Measurements from ENCODE around the gene IL1F10.

The IL1F10 gene

GRCh38 chr2:113075600-113075999, 7.8 kb downstream of the IL1F10 start:
- Histone ChIP-seq H3K36me3 (replicated peaks; ENCODE audit: low read depth, low read length) (no peaks in the 10 kb centered on the region), H4K20me1 (ENCODE audit: insufficient read depth, low read length) (no peaks in the 10 kb centered on the region), H3K4me2 (ENCODE audit: low read length) (no peak overlapping the region), H3K4me1 (ENCODE audit: low read length) (peaks cover 6% of the 10 kb centered on the region), H3K27me3 (ENCODE audit: low read depth, low read length) (0 out of 2 replicates have a peak, but pooled peaks cover 9% of the 10 kb centered on the region), H3K4me3 (ENCODE audit: low read length) (no peak overlapping the region), H3K9me3 (ENCODE audit: insufficient read depth, low read length) (no peaks in the 10 kb centered on the region), H3K27ac (ENCODE audit: low read length) (no peak overlapping the region), H3K9ac (ENCODE audit: low read length) (no peak overlapping the region), H3K79me2 (ENCODE audit: low read length) (no peaks in the 10 kb centered on the region), H2AFZ (ENCODE audit: low read depth, low read length) (no peak overlapping the region)
- TF ChIP-seq EZH2phosphoT487 (IDR thresholded peaks at IDR 0.05; ENCODE audit: low read depth), result no peak
- no peak for TF ChIP-seq CTCF (IDR thresholded peaks at IDR 0.05; ENCODE audit: low read depth, low read length)

GRCh38 chr2:113076954-113077669, 9.3 kb downstream of the IL1F10 start:
- no peak for TF ChIP-seq EZH2phosphoT487 (IDR thresholded peaks at IDR 0.05; ENCODE audit: low read depth)
- Histone ChIP-seq H2AFZ (ENCODE audit: low read depth, low read length) (no peak overlapping the region), H4K20me1 (ENCODE audit: insufficient read depth, low read length) (no peaks in the 10 kb centered on the region), H3K79me2 (ENCODE audit: low read length) (no peaks in the 10 kb centered on the region), H3K4me3 (ENCODE audit: low read length) (no peak overlapping the region), H3K9me3 (ENCODE audit: insufficient read depth, low read length) (no peaks in the 10 kb centered on the region), H3K9ac (ENCODE audit: low read length) (no peak overlapping the region), H3K27ac (ENCODE audit: low read length) (no peak overlapping the region), H3K27me3 (ENCODE audit: low read depth, low read length) (0 out of 2 replicates have a peak, but pooled peaks cover 14% of the 10 kb centered on the region), H3K4me1 (ENCODE audit: low read length) (peaks cover 6% of the 10 kb centered on the region), H3K4me2 (ENCODE audit: low read length) (peak overlapping the region; percentile 23; the same call in 1 of the 2 replicates), H3K36me3 (replicated peaks; ENCODE audit: low read depth, low read length) (no peaks in the 10 kb centered on the region)

GRCh38 chr2:113077921-113078320, 10.2 kb downstream of the IL1F10 start:
- peaks cover 21% of the 10 kb centered on the region for H3K27me3 ChIP-seq (ENCODE audit: low read depth, low read length)
- H3K9me3 ChIP-seq (ENCODE audit: insufficient read depth, low read length), result no peaks in the 10 kb centered on the region
- no peak overlapping the region for H3K27ac ChIP-seq (ENCODE audit: low read length)
- no peak overlapping the region for H3K4me3 ChIP-seq (ENCODE audit: low read length)
- no peaks in the 10 kb centered on the region for H3K79me2 ChIP-seq (ENCODE audit: low read length)
- TF ChIP-seq EZH2phosphoT487 (IDR thresholded peaks at IDR 0.05; ENCODE audit: low read depth) (no peak), CTCF (IDR thresholded peaks at IDR 0.05; ENCODE audit: low read depth, low read length) (no peak)
- no peak overlapping the region for H3K9ac ChIP-seq (ENCODE audit: low read length)
- no peak overlapping the region for H2AFZ ChIP-seq (ENCODE audit: low read depth, low read length)
- H3K4me2 ChIP-seq (ENCODE audit: low read length), result no peak overlapping the region
- H3K4me1 ChIP-seq (ENCODE audit: low read length), result peaks cover 7% of the 10 kb centered on the region
- no peaks in the 10 kb centered on the region for H4K20me1 ChIP-seq (ENCODE audit: insufficient read depth, low read length)
- H3K36me3 ChIP-seq (replicated peaks; ENCODE audit: low read depth, low read length), result no peaks in the 10 kb centered on the region

GRCh38 chr2:113078350-113078839, 10.6 kb downstream of the IL1F10 start:
- no peak overlapping the region for H3K4me3 ChIP-seq (ENCODE audit: low read length)
- H3K4me2 ChIP-seq (ENCODE audit: low read length), result no peak overlapping the region

More at GRCh38 chr2:113078350-113078839, 10.6 kb downstream of the IL1F10 start:
- Histone ChIP-seq H3K36me3 (replicated peaks; ENCODE audit: low read depth, low read length) (no peaks in the 10 kb centered on the region), H3K27ac (ENCODE audit: low read length) (no peak overlapping the region), H3K9ac (ENCODE audit: low read length) (no peak overlapping the region), H3K9me3 (ENCODE audit: insufficient read depth, low read length) (no peaks in the 10 kb centered on the region), H3K27me3 (ENCODE audit: low read depth, low read length) (peaks cover 24% of the 10 kb centered on the region), H2AFZ (ENCODE audit: low read depth, low read length) (no peak overlapping the region), H4K20me1 (ENCODE audit: insufficient read depth, low read length) (no peaks in the 10 kb centered on the region), H3K79me2 (ENCODE audit: low read length) (no peaks in the 10 kb centered on the region), H3K4me1 (ENCODE audit: low read length) (peaks cover 12% of the 10 kb centered on the region)
- TF ChIP-seq CTCF (IDR thresholded peaks at IDR 0.05; ENCODE audit: low read depth, low read length), result no peak
- no peak for TF ChIP-seq EZH2phosphoT487 (IDR thresholded peaks at IDR 0.05; ENCODE audit: low read depth)

Measured in OCI-LY3 (cell line).